ENCODE results near the gene RCSD1. TPM values are rescaled to one million over a fixed set of nuclear protein-coding genes. Genes with fewer than 3 reads are reported as not detected.

RCSD1 gene
- total RNA-seq, 1 donor from 2014 or later: 2.3 TPM

DNA sequence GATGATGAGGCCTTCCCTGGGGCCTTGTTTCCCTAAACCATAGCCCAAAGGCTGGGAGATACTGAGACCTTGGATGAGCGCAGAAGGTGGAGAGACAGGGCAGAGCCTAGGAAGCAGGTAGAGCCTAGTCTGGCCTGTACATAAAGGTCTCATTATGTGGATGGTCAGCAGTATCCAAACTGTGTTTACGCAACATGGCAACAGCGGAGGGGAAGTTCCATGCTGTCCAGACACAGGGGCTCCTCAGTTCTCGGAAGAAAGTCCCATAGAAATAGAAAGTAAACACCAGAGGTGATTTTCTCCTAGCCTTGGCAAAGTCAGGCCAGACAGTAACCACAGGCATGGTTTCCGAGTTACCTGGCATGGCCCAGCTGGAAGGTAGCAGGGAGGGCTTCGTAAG, 49.7 kb downstream of the RCSD1 start:
- peaks cover 15% of the 10 kb centered on the region for H3K4me1 Mint-ChIP-seq

DNA sequence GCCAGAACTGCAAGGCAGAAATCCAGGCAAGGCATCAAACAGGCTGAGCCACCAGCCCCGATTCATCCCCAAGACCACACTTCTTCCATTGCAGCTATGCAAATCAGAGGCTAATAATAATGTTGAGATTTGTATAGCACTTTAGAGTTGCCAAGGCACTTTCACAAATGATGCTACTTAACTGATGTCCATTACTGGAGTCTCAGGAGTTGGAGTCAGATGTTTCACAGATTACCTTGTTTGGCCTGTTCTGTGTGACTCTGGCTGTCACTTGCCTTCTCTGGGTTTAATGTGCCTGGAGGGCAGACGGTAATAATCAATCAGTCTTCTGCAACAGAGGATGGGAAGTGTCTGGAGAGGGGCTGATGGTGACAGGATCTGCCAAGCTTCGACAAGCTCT, 51.0 kb downstream of the RCSD1 start:
- H3K27me3 Mint-ChIP-seq (ENCODE audit: low read depth): no peaks in the 10 kb centered on the region
- no peak for DNase-seq (ENCODE audit: low read depth, low spot score)
- TF ChIP-seq, protein P1, sequence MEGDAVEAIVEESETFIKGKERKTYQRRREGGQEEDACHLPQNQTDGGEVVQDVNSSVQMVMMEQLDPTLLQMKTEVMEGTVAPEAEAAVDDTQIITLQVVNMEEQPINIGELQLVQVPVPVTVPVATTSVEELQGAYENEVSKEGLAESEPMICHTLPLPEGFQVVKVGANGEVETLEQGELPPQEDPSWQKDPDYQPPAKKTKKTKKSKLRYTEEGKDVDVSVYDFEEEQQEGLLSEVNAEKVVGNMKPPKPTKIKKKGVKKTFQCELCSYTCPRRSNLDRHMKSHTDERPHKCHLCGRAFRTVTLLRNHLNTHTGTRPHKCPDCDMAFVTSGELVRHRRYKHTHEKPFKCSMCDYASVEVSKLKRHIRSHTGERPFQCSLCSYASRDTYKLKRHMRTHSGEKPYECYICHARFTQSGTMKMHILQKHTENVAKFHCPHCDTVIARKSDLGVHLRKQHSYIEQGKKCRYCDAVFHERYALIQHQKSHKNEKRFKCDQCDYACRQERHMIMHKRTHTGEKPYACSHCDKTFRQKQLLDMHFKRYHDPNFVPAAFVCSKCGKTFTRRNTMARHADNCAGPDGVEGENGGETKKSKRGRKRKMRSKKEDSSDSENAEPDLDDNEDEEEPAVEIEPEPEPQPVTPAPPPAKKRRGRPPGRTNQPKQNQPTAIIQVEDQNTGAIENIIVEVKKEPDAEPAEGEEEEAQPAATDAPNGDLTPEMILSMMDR (conservative IDR thresholded peaks at IDR 0.05): no peak
- no peaks in the 10 kb centered on the region for H3K36me3 Mint-ChIP-seq (ENCODE audit: low read depth)
- H3K4me1 Mint-ChIP-seq: peaks cover 28% of the 10 kb centered on the region
- no peak overlapping the region for H3K27ac Mint-ChIP-seq (ENCODE audit: unreplicated experiment)
- H3K4me3 Mint-ChIP-seq: no peak overlapping the region
- H3K9me3 Mint-ChIP-seq: no peaks in the 10 kb centered on the region

More for the DNA sequence above, 49.7 kb downstream of the RCSD1 start:
- no peak for DNase-seq (ENCODE audit: low read depth, low spot score)
- Mint-ChIP-seq H3K4me3 (no peak overlapping the region), H3K27ac (ENCODE audit: unreplicated experiment) (no peak overlapping the region), H3K9me3 (no peaks in the 10 kb centered on the region), H3K27me3 (ENCODE audit: low read depth) (no peaks in the 10 kb centered on the region), H3K36me3 (ENCODE audit: low read depth) (no peaks in the 10 kb centered on the region)
- TF ChIP-seq, protein P1 (conservative IDR thresholded peaks at IDR 0.05): no peak

DNA sequence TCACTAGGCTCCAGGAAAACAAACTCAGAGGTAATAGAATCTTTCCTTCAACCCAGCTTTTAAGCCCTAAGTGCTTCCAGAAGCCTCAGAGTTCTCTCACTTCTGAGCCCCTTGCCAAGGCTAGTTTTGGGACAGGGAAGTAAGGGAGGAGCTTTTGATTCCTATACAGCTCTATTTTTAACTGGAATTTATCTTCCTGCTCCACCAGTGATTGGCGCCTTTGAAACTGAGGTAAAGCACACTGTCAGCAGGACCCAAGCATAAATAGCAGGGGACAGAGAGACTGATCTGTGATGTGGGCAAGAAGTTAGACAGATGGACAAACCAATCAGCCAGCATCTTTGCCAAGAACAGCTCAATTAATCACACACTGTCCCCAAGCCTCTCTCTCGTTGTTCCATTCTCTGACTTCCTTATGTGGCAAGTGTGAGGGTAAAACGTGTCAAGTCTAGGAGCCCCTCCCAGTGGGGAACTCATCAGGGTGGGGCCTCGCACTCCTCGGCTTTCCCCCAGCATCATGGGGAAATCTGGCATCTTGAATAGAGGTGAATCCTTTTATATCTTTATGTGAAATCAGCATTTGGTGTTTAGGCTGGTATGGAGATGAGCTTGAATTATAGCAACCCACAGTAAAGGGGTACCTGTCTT, 51.5 kb downstream of the RCSD1 start:
- H3K4me3 Mint-ChIP-seq: no peak overlapping the region
- no peaks in the 10 kb centered on the region for H3K36me3 Mint-ChIP-seq (ENCODE audit: low read depth)
- H3K27ac Mint-ChIP-seq (ENCODE audit: unreplicated experiment): no peak overlapping the region
- DNase-seq (ENCODE audit: low read depth, low spot score): no peak
- H3K27me3 Mint-ChIP-seq (ENCODE audit: low read depth): no peaks in the 10 kb centered on the region
- H3K9me3 Mint-ChIP-seq: no peaks in the 10 kb centered on the region
- peaks cover 30% of the 10 kb centered on the region for H3K4me1 Mint-ChIP-seq
- TF ChIP-seq, protein P1 (conservative IDR thresholded peaks at IDR 0.05): no peak

DNA sequence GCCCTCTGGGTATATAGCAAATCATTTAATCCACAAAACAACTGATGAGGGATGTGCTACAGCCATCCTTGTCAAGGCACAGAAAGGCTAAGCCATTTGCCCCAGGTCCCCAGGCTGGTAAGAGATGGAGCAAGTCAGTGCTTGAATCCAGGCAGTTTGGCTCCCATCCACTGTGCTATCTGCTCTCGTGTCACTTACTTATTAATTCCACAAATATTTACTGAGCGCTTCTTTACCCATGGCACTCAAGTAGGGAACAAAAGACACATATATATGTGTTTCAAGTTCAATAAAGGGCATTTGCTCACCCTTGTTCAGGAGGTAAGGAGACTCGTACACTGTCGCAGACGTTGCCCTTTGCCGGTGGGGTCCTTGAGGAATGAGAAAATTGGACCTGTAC, 53.2 kb downstream of the RCSD1 start:
- TF ChIP-seq, protein P1 (conservative IDR thresholded peaks at IDR 0.05): no peak
- Mint-ChIP-seq H3K4me1 (peaks cover 39% of the 10 kb centered on the region), H3K9me3 (no peaks in the 10 kb centered on the region), H3K36me3 (ENCODE audit: low read depth) (no peaks in the 10 kb centered on the region), H3K4me3 (no peak overlapping the region), H3K27ac (ENCODE audit: unreplicated experiment) (no peak overlapping the region), H3K27me3 (ENCODE audit: low read depth) (no peaks in the 10 kb centered on the region)
- DNase-seq (ENCODE audit: low read depth, low spot score): no peak

DNA sequence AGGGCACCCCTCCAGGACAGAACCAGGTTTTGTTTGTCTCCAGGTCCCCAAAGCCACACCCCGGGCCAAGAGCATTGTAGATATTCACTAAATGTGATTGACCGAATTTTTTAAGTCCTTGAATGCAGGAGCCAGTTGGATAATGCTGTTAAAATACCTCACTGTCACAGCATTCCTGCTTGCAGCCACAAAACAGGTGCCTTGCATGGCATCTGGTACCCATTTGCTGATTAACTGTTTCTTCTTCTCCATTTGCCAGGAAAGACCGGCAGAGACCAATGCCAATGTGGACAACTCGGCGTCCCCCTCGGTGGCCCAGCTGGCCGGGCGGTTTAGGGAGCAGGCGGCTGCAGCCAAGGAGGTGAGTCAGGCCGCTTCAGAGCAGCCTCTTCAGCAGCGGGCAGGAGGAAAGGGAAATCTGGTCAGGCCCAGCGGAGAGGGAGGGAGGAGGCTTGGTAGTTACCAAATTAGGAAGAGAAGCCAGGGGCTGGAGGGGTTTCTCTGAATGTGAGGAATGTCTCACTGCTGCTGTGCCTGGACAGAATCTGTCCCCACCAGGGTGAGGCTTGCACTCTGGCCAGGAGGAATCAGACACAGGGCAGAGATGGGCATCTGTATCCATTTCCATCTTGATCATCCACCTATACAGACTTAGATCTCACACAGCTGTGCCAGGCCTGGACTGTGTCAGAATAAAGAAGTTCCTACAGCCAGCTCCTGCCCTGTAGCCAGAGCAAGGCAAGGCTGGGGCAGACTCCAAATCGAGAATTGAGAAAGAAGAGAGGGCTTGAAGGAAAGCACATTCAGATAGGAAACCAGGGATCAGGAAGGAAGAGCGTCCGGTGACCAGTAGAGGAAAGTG, 53.8 kb downstream of the RCSD1 start:
- no peak overlapping the region for H3K4me3 Mint-ChIP-seq
- H3K9me3 Mint-ChIP-seq: no peaks in the 10 kb centered on the region
- no peak for DNase-seq (ENCODE audit: low read depth, low spot score)
- TF ChIP-seq, protein P1 (conservative IDR thresholded peaks at IDR 0.05): no peak
- no peaks in the 10 kb centered on the region for H3K36me3 Mint-ChIP-seq (ENCODE audit: low read depth)
- H3K27ac Mint-ChIP-seq (ENCODE audit: unreplicated experiment): peak overlapping the region; percentile 27
- no peaks in the 10 kb centered on the region for H3K27me3 Mint-ChIP-seq (ENCODE audit: low read depth)
- H3K4me1 Mint-ChIP-seq: peaks cover 39% of the 10 kb centered on the region

All from neural crest cell (in vitro differentiated cells).